ENCODE measurements around the gene VCY. TPM values are rescaled to one million over a fixed set of nuclear protein-coding genes. Genes with fewer than 3 reads are reported as not detected.
"Not testable (repeated sequence)": the region's sequence is repeated elsewhere in the genome, so short reads cannot be mapped to it uniquely, and the experiment has no call there.

VCY gene
- total RNA-seq (2014; rRNA removed) = not detected in 2 replicates
- not detected for Bru-seq, nascent RNA
- not detected for BruChase-seq, experiment 1, labeled RNA remaining after a 6-hour chase
- BruChase-seq, experiment 2, labeled RNA remaining after a 2-hour chase = not detected
- long read RNA-seq = 0 reads

DNA sequence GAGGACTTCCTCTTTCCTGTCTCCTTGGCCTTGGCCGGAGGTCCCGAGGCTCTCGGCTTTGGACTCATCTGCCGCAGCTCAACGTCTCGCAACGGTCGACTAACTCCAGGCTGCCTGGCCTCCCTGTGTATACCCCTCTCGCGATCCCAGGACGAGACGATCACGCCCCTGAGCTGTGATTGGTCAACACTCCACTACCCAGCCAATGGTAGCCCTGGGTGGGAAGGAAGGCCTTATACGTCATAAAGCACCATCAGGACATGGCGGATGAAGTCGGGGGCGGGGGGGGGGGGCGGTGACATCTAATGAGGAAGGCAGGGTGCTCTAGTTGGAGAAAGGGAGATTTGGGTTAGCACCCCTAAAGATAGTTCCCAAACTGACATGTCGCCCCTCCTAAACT is at the start of gene VCY:
TSS of gene VCY (minus strand) at position 101 of the 400 bp plus-strand sequence. CDS start at position 68, 33 bp downstream.
- DNase-seq; ATAC-seq; CTCF ChIA-PET; H3K9me3 ChIP-seq (ENCODE audit: low read length); BruUV-seq (replicated peaks); H4K20me1 ChIP-seq (ENCODE audit: low read length); intact Hi-C loops (cut with micrococcal nuclease); H2AFZ ChIP-seq (ENCODE audit: low read length); H3K79me2 ChIP-seq (ENCODE audit: low read length); H3K4me2 ChIP-seq (ENCODE audit: low read length); H3K9ac ChIP-seq (ENCODE audit: low read length); POLR2A ChIA-PET (ENCODE audit: unreplicated experiment); H3K27ac ChIP-seq (ENCODE audit: low read length); H3K4me1 ChIP-seq (ENCODE audit: insufficient read depth, low read length); H3F3A ChIP-seq (ENCODE audit: low read length, unreplicated experiment); H3K36me3 ChIP-seq (ENCODE audit: low read depth, low read length); H3K4me3 ChIP-seq (ENCODE audit: low read length); H3K27me3 ChIP-seq (ENCODE audit: low read length); H3K9me2 ChIP-seq (replicated peaks; ENCODE audit: low read length): not testable (repeated sequence)

DNA sequence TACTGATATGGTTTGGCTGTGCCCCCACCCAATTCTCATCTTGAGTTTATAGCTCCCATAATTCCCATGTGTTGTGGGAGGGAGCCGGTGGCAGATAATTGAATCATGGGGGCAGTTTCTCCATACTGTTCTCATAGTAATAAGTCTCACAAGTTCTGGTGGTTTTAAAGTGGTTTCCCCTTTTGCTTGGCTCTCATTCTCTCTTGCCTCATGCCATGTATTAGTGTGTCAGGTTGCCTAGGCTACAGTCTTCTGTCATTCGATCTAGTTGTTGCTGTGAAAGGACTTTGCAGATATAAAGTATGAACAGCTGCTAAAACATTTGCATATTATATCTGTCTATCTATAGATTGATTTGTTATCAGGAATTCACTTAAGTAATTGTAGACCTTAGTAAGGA is 44.1 kb upstream of the VCY start:
- ATAC-seq; POLR2A ChIA-PET (ENCODE audit: unreplicated experiment); H3K9me3 ChIP-seq (ENCODE audit: low read length); H2AFZ ChIP-seq (ENCODE audit: low read length); H3K9ac ChIP-seq (ENCODE audit: low read length); H3K4me1 ChIP-seq (ENCODE audit: insufficient read depth, low read length); CTCF ChIA-PET; H3K4me3 ChIP-seq (ENCODE audit: low read length); H3K27me3 ChIP-seq (ENCODE audit: low read length); DNase-seq; H3K79me2 ChIP-seq (ENCODE audit: low read length); H3K36me3 ChIP-seq (ENCODE audit: low read depth, low read length); H3K9me2 ChIP-seq (replicated peaks; ENCODE audit: low read length); H3K4me2 ChIP-seq (ENCODE audit: low read length); H3K27ac ChIP-seq (ENCODE audit: low read length); H3F3A ChIP-seq (ENCODE audit: low read length, unreplicated experiment); BruUV-seq (replicated peaks); H4K20me1 ChIP-seq (ENCODE audit: low read length); intact Hi-C loops (cut with micrococcal nuclease): not testable (repeated sequence)

DNA sequence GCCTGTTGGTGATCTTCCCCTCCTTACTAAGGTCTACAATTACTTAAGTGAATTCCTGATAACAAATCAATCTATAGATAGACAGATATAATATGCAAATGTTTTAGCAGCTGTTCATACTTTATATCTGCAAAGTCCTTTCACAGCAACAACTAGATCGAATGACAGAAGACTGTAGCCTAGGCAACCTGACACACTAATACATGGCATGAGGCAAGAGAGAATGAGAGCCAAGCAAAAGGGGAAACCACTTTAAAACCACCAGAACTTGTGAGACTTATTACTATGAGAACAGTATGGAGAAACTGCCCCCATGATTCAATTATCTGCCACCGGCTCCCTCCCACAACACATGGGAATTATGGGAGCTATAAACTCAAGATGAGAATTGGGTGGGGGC is 25.6 kb upstream of the VCY start:
- H3K4me3 ChIP-seq (ENCODE audit: low read length); intact Hi-C loops (cut with micrococcal nuclease); ATAC-seq; H3K79me2 ChIP-seq (ENCODE audit: low read length); POLR2A ChIA-PET (ENCODE audit: unreplicated experiment); CTCF ChIA-PET; H3K27ac ChIP-seq (ENCODE audit: low read length); H3K36me3 ChIP-seq (ENCODE audit: low read depth, low read length); BruUV-seq (replicated peaks); H3K9me3 ChIP-seq (ENCODE audit: low read length); H3K9ac ChIP-seq (ENCODE audit: low read length); H3K27me3 ChIP-seq (ENCODE audit: low read length); H3K4me2 ChIP-seq (ENCODE audit: low read length); H3K4me1 ChIP-seq (ENCODE audit: insufficient read depth, low read length); H2AFZ ChIP-seq (ENCODE audit: low read length); H3K9me2 ChIP-seq (replicated peaks; ENCODE audit: low read length); H3F3A ChIP-seq (ENCODE audit: low read length, unreplicated experiment); H4K20me1 ChIP-seq (ENCODE audit: low read length); DNase-seq: not testable (repeated sequence)

DNA sequence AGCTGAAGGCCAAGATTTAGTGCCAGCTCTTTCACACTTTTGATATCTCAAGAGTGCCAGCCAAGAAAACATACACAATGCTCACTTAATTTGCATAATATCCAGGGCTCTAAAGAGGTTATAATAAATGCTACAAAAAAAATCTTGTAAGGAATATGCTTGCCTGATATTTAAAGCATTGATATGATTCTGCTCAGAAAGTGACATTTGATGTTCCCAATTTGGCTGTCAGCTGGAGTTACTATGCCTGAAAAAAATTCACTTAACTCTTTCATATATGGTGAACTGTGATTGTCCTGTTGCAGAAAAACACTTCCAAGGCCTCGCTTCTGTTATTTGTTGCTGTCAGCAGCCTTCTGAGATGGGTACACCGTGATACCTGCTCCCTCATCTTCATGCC is 43.9 kb downstream of the VCY start:
- H3K36me3 ChIP-seq (ENCODE audit: low read depth, low read length); H3K79me2 ChIP-seq (ENCODE audit: low read length); H3K4me1 ChIP-seq (ENCODE audit: insufficient read depth, low read length); BruUV-seq (replicated peaks); H3K9me2 ChIP-seq (replicated peaks; ENCODE audit: low read length); ATAC-seq; intact Hi-C loops (cut with micrococcal nuclease); H3K4me3 ChIP-seq (ENCODE audit: low read length); H3K27me3 ChIP-seq (ENCODE audit: low read length); H3K9ac ChIP-seq (ENCODE audit: low read length); H2AFZ ChIP-seq (ENCODE audit: low read length); H3K27ac ChIP-seq (ENCODE audit: low read length); H3K4me2 ChIP-seq (ENCODE audit: low read length); H3K9me3 ChIP-seq (ENCODE audit: low read length); CTCF ChIA-PET; H3F3A ChIP-seq (ENCODE audit: low read length, unreplicated experiment); POLR2A ChIA-PET (ENCODE audit: unreplicated experiment); DNase-seq; H4K20me1 ChIP-seq (ENCODE audit: low read length): not testable (repeated sequence)

Other genes with a start within 250 kb of the VCY start
- not detected in 2 replicates for gene VCY1B, start 69.8 kb upstream of the VCY start, total RNA-seq (2014; rRNA removed)

Measured in PC-3 (cell line).